Peyer's patch (tissue), 4 donors: Measurements from ENCODE around the gene GLI3.

Experiments
- POLR2A ChIP-seq, 2 donors: fragments of 450-650 bp; IDR thresholded peaks; one replicate each; pipeline ENCODE4 v1.5.1; 2017; ENCODE audit warnings: antibody characterized with exemption in 2 of 2, mild to moderate bottlenecking in 2 of 2, moderate library complexity in 2 of 2
- TF ChIP-seq, protein P1 (sequence below), 6 experiments: fragments of 450-650 bp in 4 of 6; fragments of 200-600 bp in 2 of 6; sonication (generic) in 1 of 6; IDR thresholded peaks; one replicate each; pipeline ENCODE4 v1.5.1; 2017 to 2019; ENCODE audit warnings: antibody characterized with exemption in 6 of 6, mild to moderate bottlenecking in 3 of 6, moderate library complexity in 1 of 6

DNA sequence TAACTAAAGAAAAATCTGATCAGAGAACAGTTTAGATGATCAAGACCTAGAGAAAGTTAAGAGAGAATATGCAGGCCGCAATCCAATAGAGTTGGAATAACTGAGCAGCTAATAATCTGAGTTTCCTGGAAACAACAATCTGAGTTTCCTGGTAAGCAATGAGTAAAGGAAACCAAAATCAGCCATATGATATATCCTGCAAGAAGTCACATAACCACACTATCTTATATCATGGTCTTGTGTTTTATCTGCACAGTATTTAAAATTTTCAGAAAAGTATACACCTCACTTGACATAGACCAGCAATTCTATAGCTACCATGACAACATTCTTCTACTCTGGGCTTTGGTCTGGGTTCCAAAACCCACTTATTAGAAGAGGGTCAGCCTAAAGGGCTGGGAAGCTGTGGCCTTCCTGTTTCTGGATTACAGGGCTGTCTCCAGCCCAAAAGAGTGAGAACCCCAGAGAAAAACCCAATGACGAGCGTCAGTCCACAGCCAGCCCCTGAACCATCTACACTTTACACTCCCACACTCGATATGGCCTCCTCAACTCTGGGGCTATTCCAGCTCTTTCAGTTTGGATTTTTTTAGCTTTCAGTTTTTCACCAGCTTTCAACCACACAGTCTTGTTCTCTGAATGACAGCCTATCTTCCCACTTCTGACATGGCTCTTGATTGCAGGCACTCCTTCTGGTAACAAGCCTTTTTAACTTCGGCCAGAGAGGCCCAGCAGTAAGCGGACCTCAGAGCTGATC is 110.4 kb downstream of the GLI3 start:
- TF ChIP-seq, protein P1, sequence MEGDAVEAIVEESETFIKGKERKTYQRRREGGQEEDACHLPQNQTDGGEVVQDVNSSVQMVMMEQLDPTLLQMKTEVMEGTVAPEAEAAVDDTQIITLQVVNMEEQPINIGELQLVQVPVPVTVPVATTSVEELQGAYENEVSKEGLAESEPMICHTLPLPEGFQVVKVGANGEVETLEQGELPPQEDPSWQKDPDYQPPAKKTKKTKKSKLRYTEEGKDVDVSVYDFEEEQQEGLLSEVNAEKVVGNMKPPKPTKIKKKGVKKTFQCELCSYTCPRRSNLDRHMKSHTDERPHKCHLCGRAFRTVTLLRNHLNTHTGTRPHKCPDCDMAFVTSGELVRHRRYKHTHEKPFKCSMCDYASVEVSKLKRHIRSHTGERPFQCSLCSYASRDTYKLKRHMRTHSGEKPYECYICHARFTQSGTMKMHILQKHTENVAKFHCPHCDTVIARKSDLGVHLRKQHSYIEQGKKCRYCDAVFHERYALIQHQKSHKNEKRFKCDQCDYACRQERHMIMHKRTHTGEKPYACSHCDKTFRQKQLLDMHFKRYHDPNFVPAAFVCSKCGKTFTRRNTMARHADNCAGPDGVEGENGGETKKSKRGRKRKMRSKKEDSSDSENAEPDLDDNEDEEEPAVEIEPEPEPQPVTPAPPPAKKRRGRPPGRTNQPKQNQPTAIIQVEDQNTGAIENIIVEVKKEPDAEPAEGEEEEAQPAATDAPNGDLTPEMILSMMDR (IDR thresholded peaks at IDR 0.05): no peak
- TF ChIP-seq POLR2A (IDR thresholded peaks at IDR 0.05): no peak
